Measurements from ENCODE around the gene TMEM97.
A peak's percentile ranks its signal among the peaks of the same experiment; 100 is the strongest.

The TMEM97 gene

GRCh38 chr17:28350271-28350670, 31.3 kb downstream of the TMEM97 start:
- H3K9me3 Mint-ChIP-seq: no peaks in the 10 kb centered on the region
- H3K4me1 Mint-ChIP-seq (ENCODE audit: low read depth): no peaks in the 10 kb centered on the region
- H3K27ac Mint-ChIP-seq: no peak overlapping the region
- H3K4me3 Mint-ChIP-seq: no peak overlapping the region
- peaks cover 100% of the 10 kb centered on the region for H3K36me3 Mint-ChIP-seq (ENCODE audit: low read depth)
- intact Hi-C loops (cut with micrococcal nuclease): no loop called here
- no peaks in the 10 kb centered on the region for H3K27me3 Mint-ChIP-seq

GRCh38 chr17:28357061-28357900, 38.3 kb downstream of the TMEM97 start, which contains the start of gene POLDIP2:
TSS of gene POLDIP2 (minus strand) at chr17:28357527. CDS start at chr17:28357448, 79 bp downstream.
- H3K4me3 Mint-ChIP-seq: peak within 1 kb of the TSS; percentile 94
- peak within 1 kb of the TSS; percentile 95 for H3K27ac Mint-ChIP-seq
- H3K27me3 Mint-ChIP-seq: no peaks in the 10 kb centered on the region
- H3K36me3 Mint-ChIP-seq (ENCODE audit: low read depth): peaks cover 77% of the 10 kb centered on the region
- intact Hi-C loops (cut with micrococcal nuclease): loop anchor here (1.0 kb wide), 1 partner anchor 22 kb away; the partner anchor contains the start of genes IFT20 and TNFAIP1
- H3K4me1 Mint-ChIP-seq (ENCODE audit: low read depth): peaks cover 21% of the 10 kb centered on the region
- H3K9me3 Mint-ChIP-seq: no peaks in the 10 kb centered on the region

DNA sequence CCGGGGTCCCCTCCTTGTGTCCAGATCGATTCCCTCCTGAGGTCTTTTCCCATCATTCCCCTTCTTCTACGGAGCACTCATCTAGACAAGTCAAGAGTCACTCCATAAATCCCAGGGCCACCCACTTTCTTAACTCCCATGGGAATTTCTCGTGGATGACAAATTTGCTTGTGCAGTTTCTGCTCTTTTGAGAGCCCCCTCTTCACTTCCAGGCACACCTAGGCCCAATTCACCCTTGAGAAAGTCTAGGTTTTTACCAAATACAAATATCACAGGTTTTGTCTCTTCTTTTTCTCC, 38.8 kb downstream of the TMEM97 start:
- H3K36me3 Mint-ChIP-seq (ENCODE audit: low read depth): peaks cover 77% of the 10 kb centered on the region
- H3K4me1 Mint-ChIP-seq (ENCODE audit: low read depth): peaks cover 21% of the 10 kb centered on the region
- no peaks in the 10 kb centered on the region for H3K9me3 Mint-ChIP-seq
- H3K27me3 Mint-ChIP-seq: no peaks in the 10 kb centered on the region
- peak overlapping the region; percentile 95 for H3K27ac Mint-ChIP-seq
- intact Hi-C loops (cut with micrococcal nuclease): loop anchor here (1.0 kb wide), 1 partner anchor 23 kb away; the partner anchor contains the start of genes IFT20 and TNFAIP1
- H3K4me3 Mint-ChIP-seq: peak overlapping the region; percentile 94

DNA sequence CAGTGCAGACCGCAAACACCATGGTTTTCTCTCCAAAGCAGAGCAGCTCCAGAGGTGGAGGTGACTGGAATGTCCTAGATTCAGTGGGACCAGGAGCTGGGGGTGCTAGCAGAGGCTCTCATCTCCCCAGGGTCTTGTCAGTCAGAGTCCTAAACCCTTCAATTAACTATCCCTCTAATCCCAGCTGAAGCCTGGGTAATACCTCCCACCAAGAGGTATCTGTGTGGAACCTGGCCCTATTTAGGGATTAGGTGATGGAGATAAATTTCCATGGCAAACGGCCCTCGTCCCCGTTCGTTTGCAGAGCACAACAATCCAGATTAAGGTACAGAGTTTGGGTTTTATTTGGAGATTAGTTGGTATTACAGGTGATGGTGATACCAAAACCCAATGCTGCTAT, 44.2 kb downstream of the TMEM97 start:
- no peaks in the 10 kb centered on the region for H3K27me3 Mint-ChIP-seq
- no peaks in the 10 kb centered on the region for H3K9me3 Mint-ChIP-seq
- H3K4me1 Mint-ChIP-seq (ENCODE audit: low read depth): peaks cover 3% of the 10 kb centered on the region
- no peak overlapping the region for H3K27ac Mint-ChIP-seq
- H3K4me3 Mint-ChIP-seq: no peak overlapping the region
- H3K36me3 Mint-ChIP-seq (ENCODE audit: low read depth): peaks cover 92% of the 10 kb centered on the region
- intact Hi-C loops (cut with micrococcal nuclease): no loop called here

DNA sequence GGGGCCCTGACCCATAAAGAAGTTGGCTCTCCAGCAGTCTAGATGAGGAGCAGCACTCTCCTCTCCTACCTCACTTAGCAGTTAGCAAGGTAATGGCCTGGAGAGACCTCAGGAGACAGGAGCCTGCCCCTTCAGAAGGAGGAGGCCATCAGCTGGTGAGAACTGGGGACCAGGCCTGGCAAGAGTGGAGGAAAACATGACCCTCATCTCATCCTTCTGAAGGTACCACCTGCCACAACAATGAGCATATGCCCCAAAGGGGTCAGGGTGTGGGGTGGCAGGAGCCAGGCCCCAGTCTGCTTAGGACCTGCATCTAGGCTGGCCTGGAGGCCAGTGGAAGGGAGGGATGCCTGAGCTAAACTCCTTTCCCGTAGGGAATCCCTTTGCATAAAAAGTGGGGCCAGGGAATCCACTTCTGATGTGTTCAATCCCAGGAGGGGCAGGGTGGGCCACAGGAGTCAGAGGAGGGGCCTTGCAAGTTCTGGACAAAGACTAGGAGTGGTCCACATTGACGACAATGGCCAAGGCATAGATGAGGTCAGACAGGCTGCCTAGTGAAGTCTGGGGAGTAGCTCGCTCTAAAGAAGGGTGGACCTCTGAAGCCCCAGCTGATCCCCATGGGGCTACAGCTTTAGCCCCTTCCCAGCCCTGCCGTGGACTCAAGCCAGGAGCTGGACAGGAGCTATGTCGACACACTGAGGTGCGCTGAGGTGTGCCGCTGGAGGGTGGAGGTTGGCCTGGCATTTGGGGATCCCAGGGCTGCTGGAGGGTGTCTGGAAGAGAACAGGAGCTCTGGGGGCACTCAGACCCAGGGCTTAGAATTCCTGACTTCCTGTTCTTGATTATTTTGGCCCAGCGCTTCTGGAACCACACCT, 45.0 kb downstream of the TMEM97 start:
- H3K4me1 Mint-ChIP-seq (ENCODE audit: low read depth): no peaks in the 10 kb centered on the region
- intact Hi-C loops (cut with micrococcal nuclease): no loop called here
- peaks cover 87% of the 10 kb centered on the region for H3K36me3 Mint-ChIP-seq (ENCODE audit: low read depth)
- no peak overlapping the region for H3K27ac Mint-ChIP-seq
- H3K4me3 Mint-ChIP-seq: no peak overlapping the region
- H3K27me3 Mint-ChIP-seq: no peaks in the 10 kb centered on the region
- H3K9me3 Mint-ChIP-seq: no peaks in the 10 kb centered on the region

DNA sequence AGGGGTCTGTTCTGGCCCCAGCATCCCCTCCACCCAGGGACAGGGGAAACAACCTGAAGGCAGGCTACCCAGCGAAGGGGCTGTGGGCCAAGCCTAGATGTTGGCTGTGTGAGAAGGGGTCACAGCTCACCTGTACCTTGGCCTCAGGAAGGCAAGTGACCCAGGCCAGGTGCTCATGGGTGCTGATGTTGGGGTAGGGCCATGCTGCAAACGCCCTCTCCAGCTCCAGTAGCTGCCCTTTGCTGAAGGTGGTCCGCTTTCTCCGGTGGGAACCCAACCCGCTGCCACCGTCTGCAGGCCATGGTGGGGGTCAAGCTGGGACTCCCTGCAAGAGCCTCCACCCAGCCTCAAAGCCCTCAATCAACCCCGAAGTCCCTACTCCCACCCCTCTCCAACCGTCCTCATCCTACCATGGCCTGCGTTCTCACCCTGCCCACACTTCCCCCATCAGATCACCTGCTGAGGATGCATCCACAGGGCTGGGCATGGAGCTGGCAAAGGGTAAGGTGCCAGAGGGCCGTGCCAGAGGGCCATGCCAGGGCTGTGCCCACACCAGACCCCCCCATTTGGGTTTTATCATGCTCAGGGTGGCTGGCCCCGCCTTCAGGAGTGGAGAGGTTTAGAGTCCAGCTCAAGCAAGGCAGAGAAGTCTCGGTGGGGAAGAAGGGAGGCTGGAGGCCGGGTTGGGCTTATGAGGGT, 45.8 kb downstream of the TMEM97 start, which contains the start of gene SEBOX:
SEBOX (minus strand) TSS at position 535 of the 699 bp plus-strand sequence; CDS start at position 487, 48 bp downstream.
- intact Hi-C loops (cut with micrococcal nuclease): no loop called here
- H3K27me3 Mint-ChIP-seq: no peaks in the 10 kb centered on the region
- no peaks in the 10 kb centered on the region for H3K9me3 Mint-ChIP-seq
- peaks cover 86% of the 10 kb centered on the region for H3K36me3 Mint-ChIP-seq (ENCODE audit: low read depth)
- peaks cover 4% of the 10 kb centered on the region for H3K4me1 Mint-ChIP-seq (ENCODE audit: low read depth)
- H3K27ac Mint-ChIP-seq: no peak within 1 kb of the TSS
- no peak within 1 kb of the TSS for H3K4me3 Mint-ChIP-seq

- no peak overlapping the region for H3K4me3 Mint-ChIP-seq
- peaks cover 11% of the 10 kb centered on the region for H3K4me1 Mint-ChIP-seq (ENCODE audit: low read depth)
- H3K9me3 Mint-ChIP-seq: no peaks in the 10 kb centered on the region
- H3K27ac Mint-ChIP-seq: no peak overlapping the region
- peaks cover 79% of the 10 kb centered on the region for H3K36me3 Mint-ChIP-seq (ENCODE audit: low read depth)
- H3K27me3 Mint-ChIP-seq: no peaks in the 10 kb centered on the region
- intact Hi-C loops (cut with micrococcal nuclease): no loop called here
These were observed 46.5 kb downstream of the TMEM97 start for GRCh38 chr17:28365487-28365886.

DNA sequence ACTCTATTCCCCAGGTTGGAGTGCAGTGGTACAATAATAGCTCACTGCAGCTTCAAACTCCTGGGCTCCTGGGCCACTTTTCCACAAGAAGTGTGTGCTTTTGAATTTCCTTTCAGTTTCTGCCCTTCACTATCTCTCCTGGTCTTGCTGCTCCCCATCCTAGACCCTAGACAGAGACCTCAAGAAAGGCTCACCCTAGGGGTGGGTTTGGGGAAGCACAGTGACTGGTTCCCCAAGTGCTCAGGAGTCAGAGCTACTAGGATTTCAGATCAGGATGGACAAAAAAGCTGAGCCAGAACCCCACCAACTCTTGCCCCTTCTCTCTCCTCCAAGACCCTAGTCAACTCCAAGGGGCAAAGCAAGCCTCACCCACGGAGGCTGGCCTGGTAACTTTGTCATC, 47.6 kb downstream of the TMEM97 start:
- no peak overlapping the region for H3K27ac Mint-ChIP-seq
- intact Hi-C loops (cut with micrococcal nuclease): no loop called here
- no peaks in the 10 kb centered on the region for H3K9me3 Mint-ChIP-seq
- peaks cover 68% of the 10 kb centered on the region for H3K36me3 Mint-ChIP-seq (ENCODE audit: low read depth)
- peaks cover 2% of the 10 kb centered on the region for H3K27me3 Mint-ChIP-seq
- peaks cover 19% of the 10 kb centered on the region for H3K4me1 Mint-ChIP-seq (ENCODE audit: low read depth)
- H3K4me3 Mint-ChIP-seq: no peak overlapping the region

DNA sequence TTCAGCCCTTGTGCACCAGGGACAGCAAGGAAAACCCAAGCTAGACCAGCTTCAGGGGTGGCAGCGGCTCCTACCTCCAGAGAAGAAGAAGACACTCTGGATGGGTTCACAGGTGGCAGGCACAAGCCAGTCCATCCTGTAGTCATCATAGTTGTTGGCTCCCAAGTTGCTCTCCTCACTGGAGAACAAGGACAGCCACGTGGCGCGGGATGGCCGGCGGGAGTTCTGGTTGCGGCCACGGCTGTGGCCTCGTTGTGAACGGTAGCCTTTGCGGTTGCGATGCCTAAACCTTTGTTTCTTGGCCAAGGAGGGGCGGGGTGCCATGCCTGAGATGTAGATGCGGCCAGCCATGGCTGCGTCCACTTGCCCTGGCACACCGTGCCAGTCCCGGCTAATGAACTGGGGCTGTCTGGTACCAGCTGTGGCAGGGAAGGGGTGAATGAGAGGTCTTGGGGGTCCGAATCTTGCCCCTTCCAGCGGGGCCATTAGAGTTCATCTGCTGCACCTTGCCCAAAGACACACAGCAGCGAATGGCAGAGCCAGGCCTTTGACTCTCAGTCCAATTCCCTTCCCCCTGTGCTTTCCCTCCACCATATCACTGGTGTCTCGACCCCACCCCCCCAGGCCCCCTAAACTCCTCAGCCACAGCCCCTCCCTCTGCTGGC, 48.8 kb downstream of the TMEM97 start:
- H3K4me3 Mint-ChIP-seq: no peak overlapping the region
- intact Hi-C loops (cut with micrococcal nuclease): no loop called here
- peaks cover 13% of the 10 kb centered on the region for H3K27me3 Mint-ChIP-seq
- peaks cover 56% of the 10 kb centered on the region for H3K36me3 Mint-ChIP-seq (ENCODE audit: low read depth)
- H3K9me3 Mint-ChIP-seq: no peaks in the 10 kb centered on the region
- H3K4me1 Mint-ChIP-seq (ENCODE audit: low read depth): peaks cover 31% of the 10 kb centered on the region
- no peak overlapping the region for H3K27ac Mint-ChIP-seq

- peaks cover 35% of the 10 kb centered on the region for H3K4me1 Mint-ChIP-seq (ENCODE audit: low read depth)
- H3K36me3 Mint-ChIP-seq (ENCODE audit: low read depth): peaks cover 50% of the 10 kb centered on the region
- intact Hi-C loops (cut with micrococcal nuclease): no loop called here
- no peak overlapping the region for H3K27ac Mint-ChIP-seq
- H3K4me3 Mint-ChIP-seq: no peak overlapping the region
- H3K9me3 Mint-ChIP-seq: no peaks in the 10 kb centered on the region
- peaks cover 19% of the 10 kb centered on the region for H3K27me3 Mint-ChIP-seq
These were observed 49.4 kb downstream of the TMEM97 start for GRCh38 chr17:28368306-28368831.

DNA sequence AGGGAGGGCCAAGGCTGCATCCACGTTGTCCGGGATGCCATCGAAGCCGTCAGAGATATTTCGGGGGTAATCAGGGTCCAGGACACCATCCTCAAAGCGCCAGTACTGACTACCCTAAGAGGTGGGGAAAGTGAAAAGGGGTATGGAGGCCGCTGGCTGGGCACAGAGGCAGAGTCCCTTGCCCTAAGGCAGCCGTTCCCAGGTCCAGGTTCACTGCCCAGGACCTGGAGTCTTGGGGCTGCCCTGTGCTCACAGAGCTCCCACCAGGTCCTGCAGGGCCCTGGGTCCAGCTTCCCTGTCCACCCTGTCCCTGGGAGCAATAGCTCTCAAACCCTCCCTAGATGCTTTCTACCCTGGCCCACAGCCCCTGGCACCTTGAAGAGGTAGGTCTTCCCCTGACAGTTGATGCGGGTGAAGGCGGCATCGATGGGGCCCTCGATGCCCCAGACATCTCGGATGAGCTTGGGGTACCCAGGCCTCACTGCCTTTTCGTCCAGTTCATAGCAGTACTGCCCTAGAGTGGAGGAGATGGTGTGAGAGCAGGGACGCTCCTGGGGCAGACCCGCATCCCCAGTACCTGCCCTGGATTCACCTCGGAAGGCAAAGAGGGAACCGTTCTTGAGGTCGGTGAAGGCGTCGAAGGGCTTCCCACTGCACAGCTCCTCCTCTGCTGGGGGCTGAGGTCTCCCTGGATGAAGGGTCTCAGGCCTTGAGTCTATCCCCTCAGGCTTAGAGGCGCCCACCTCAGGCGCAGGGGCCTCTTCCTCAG, 50.1 kb downstream of the TMEM97 start:
- Mint-ChIP-seq H3K27me3 (peaks cover 25% of the 10 kb centered on the region), H3K4me3 (no peak overlapping the region), H3K4me1 (ENCODE audit: low read depth) (peaks cover 35% of the 10 kb centered on the region), H3K27ac (no peak overlapping the region), H3K9me3 (no peaks in the 10 kb centered on the region), H3K36me3 (ENCODE audit: low read depth) (peaks cover 43% of the 10 kb centered on the region)
- intact Hi-C loops (cut with micrococcal nuclease): no loop called here

DNA sequence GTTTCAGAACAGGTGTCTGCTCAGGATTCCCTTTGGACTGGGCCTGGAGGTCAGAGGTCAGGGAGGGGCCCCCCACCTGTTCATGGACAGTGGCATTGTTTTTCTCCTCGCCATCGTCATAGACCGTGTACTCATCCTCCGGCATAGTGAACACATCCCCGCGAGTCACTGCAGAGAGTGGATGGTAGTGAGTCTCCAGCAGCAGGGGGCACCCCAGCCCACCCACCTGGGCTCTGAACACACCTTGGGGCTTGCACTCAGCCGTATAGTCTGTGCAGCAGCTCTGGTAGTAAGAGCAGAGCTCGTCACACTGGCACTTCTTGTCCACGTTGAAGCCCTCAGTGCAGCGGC, 50.7 kb downstream of the TMEM97 start:
- intact Hi-C loops (cut with micrococcal nuclease): no loop called here
- Mint-ChIP-seq H3K4me3 (no peak overlapping the region), H3K9me3 (no peaks in the 10 kb centered on the region), H3K4me1 (ENCODE audit: low read depth) (peaks cover 35% of the 10 kb centered on the region), H3K36me3 (ENCODE audit: low read depth) (peaks cover 37% of the 10 kb centered on the region), H3K27me3 (peaks cover 28% of the 10 kb centered on the region), H3K27ac (peak overlapping the region; percentile 28)
